Naive B cell (primary cell): ENCODE results near the gene PRKAR2A. TPM values are rescaled to one million over a fixed set of nuclear protein-coding genes. Genes with fewer than 3 reads are reported as not detected.

Experiments
- ATAC-seq, 2 donors: fragments of 150-1000 bp; cut with Tn5 transposase; 2 replicates each; pipeline ENCODE4 v1.10.0; 2021; ENCODE audit warnings: low read depth in 2 of 2, mild to moderate bottlenecking in 2 of 2, moderate library complexity in 2 of 2
- DNase-seq: peaks from one replicate; pipeline ENCODE4 v3.0.0; 2022
- H3K27ac Mint-ChIP-seq, 6 donors: one replicate each; pipeline ENCODE4 v1.8.0; 2020 to 2022; ENCODE audit warnings: mild to moderate bottlenecking in 6 of 6, mixed read lengths in 6 of 6, moderate library complexity in 5 of 6, inconsistent platforms in 2 of 6
- H3K27me3 Mint-ChIP-seq, 3 donors: one replicate each; pipeline ENCODE4 v1.8.0; 2021 to 2022; ENCODE audit warnings: mixed read lengths in 3 of 3, mild to moderate bottlenecking in 1 of 3
- H3K36me3 Mint-ChIP-seq, 2 donors: one replicate each; pipeline ENCODE4 v1.8.0; 2020 to 2022; ENCODE audit warnings: mixed read lengths in 2 of 2, inconsistent platforms in 1 of 2, mild to moderate bottlenecking in 1 of 2
- H3K4me1 Mint-ChIP-seq, 3 donors: one replicate each; pipeline ENCODE4 v1.8.0; 2020 to 2022; ENCODE audit warnings: mixed read lengths in 3 of 3, inconsistent platforms in 1 of 3, mild to moderate bottlenecking in 1 of 3, moderate library complexity in 1 of 3
- H3K4me3 Mint-ChIP-seq, 8 donors: one replicate each; pipeline ENCODE4 v1.8.0; 2020 to 2022; ENCODE audit warnings: mild to moderate bottlenecking in 8 of 8, mixed read lengths in 8 of 8, moderate library complexity in 8 of 8, inconsistent platforms in 2 of 8
- H3K9me3 Mint-ChIP-seq, 7 donors: one replicate each; pipeline ENCODE4 v1.8.0; 2020 to 2022; ENCODE audit warnings: mixed read lengths in 7 of 7, mild to moderate bottlenecking in 5 of 7, inconsistent platforms in 2 of 7, moderate library complexity in 1 of 7
- polyA plus RNA-seq, 6 donors: library from polyadenylated mRNA; unstranded; fragments of 300-500 nt; fragmentation: Illumina TruSeq; gene quantifications; one replicate each; pipeline ENCODE4 v1.2.3, GENCODE V29; 2021; ENCODE audit warnings: low read depth in 6 of 6

Gene PRKAR2A
- polyA plus RNA-seq: 10 to 100 TPM in 1 of 6 donors, 1 to 10 TPM in 5; 6.8 to 11.3 (median 9.2) TPM

- H3K4me3 Mint-ChIP-seq: peak within 1 kb of the TSS; percentile 88 to 95 (median 94)
- H3K36me3 Mint-ChIP-seq: no peaks in the 10 kb centered on the region
- H3K9me3 Mint-ChIP-seq: no peaks in the 10 kb centered on the region
- peak within 1 kb of the TSS; percentile 92 to 99 (median 98) for H3K27ac Mint-ChIP-seq
- no peaks in the 10 kb centered on the region for H3K27me3 Mint-ChIP-seq
- DNase-seq: peak; percentile 87
- H3K4me1 Mint-ChIP-seq: peaks cover 11 to 30% (median 23%) of the 10 kb centered on the region in 3 donors
- peak; percentile 84 to 89 for ATAC-seq
Observed at GRCh38 chr3:48847504-48848423, at the start of gene PRKAR2A. Gene PRKAR2A, minus strand, starts transcription at chr3:48847874. Its CDS starts 278 bp downstream, at chr3:48847596.

- no peaks in the 10 kb centered on the region for H3K36me3 Mint-ChIP-seq
- no peaks in the 10 kb centered on the region for H3K27me3 Mint-ChIP-seq
- peaks cover 28 to 40% (median 35%) of the 10 kb centered on the region in 3 donors for H3K4me1 Mint-ChIP-seq
- DNase-seq (no peak), ATAC-seq (no peak)
- peaks cover 0 to 2% (median 0%) of the 10 kb centered on the region in 7 donors for H3K9me3 Mint-ChIP-seq
- H3K27ac Mint-ChIP-seq: peak overlapping the region in 4 of 6 donors; percentile 31 to 95 (median 80)
- H3K4me3 Mint-ChIP-seq: peak overlapping the region in 5 of 8 donors; percentile 21 to 94 (median 91)
Observed at GRCh38 chr3:48896936-48897335, 49.3 kb upstream of the PRKAR2A start.

GRCh38 chr3:48894516-48894915 lies 46.8 kb upstream of the PRKAR2A start:
- H3K9me3 Mint-ChIP-seq: peaks cover 0 to 2% (median 0%) of the 10 kb centered on the region in 7 donors
- H3K36me3 Mint-ChIP-seq: no peaks in the 10 kb centered on the region
- no peak overlapping the region for H3K4me3 Mint-ChIP-seq
- ATAC-seq: no peak
- H3K4me1 Mint-ChIP-seq: peaks cover 24 to 30% (median 28%) of the 10 kb centered on the region in 3 donors
- DNase-seq: no peak
- H3K27me3 Mint-ChIP-seq: no peaks in the 10 kb centered on the region
- no peak overlapping the region for H3K27ac Mint-ChIP-seq

GRCh38 chr3:48891606-48892005 lies 43.9 kb upstream of the PRKAR2A start:
- no peaks in the 10 kb centered on the region for H3K27me3 Mint-ChIP-seq
- H3K4me1 Mint-ChIP-seq: peaks cover 0 to 1% (median under 1%) of the 10 kb centered on the region in 3 donors
- H3K9me3 Mint-ChIP-seq: no peaks in the 10 kb centered on the region
- H3K4me3 Mint-ChIP-seq: peak overlapping the region in 1 of 8 donors; percentile 44
- H3K27ac Mint-ChIP-seq: no peak overlapping the region
- DNase-seq: no peak
- ATAC-seq: no peak
- H3K36me3 Mint-ChIP-seq: peaks cover 0 to 4% of the 10 kb centered on the region in 2 donors

- Mint-ChIP-seq H3K4me3 (no peak overlapping the region), H3K36me3 (peaks cover 0 to 4% of the 10 kb centered on the region in 2 donors)
Observed at GRCh38 chr3:48885753-48886152, 38.1 kb upstream of the PRKAR2A start.

GRCh38 chr3:48881652-48882114 lies 34.0 kb upstream of the PRKAR2A start:
- no peak overlapping the region for H3K4me3 Mint-ChIP-seq
- H3K27ac Mint-ChIP-seq: no peak overlapping the region
- H3K9me3 Mint-ChIP-seq: no peaks in the 10 kb centered on the region
- no peak for DNase-seq
- no peaks in the 10 kb centered on the region for H3K27me3 Mint-ChIP-seq
- no peak for ATAC-seq
- peaks cover 0 to 16% (median 11%) of the 10 kb centered on the region in 3 donors for H3K4me1 Mint-ChIP-seq
- no peaks in the 10 kb centered on the region for H3K36me3 Mint-ChIP-seq

More at GRCh38 chr3:48885753-48886152, 38.1 kb upstream of the PRKAR2A start:
- DNase-seq (no peak), ATAC-seq (no peak)
- H3K4me1 Mint-ChIP-seq: peaks cover 0 to 7% (median 0%) of the 10 kb centered on the region in 3 donors
- no peaks in the 10 kb centered on the region for H3K9me3 Mint-ChIP-seq
- H3K27ac Mint-ChIP-seq: no peak overlapping the region
- no peaks in the 10 kb centered on the region for H3K27me3 Mint-ChIP-seq

GRCh38 chr3:48881006-48881405 lies 33.3 kb upstream of the PRKAR2A start:
- H3K27ac Mint-ChIP-seq: peak overlapping the region in 2 of 6 donors; percentile 25 to 30
- no peaks in the 10 kb centered on the region for H3K27me3 Mint-ChIP-seq
- H3K4me1 Mint-ChIP-seq: peaks cover 0 to 16% (median 11%) of the 10 kb centered on the region in 3 donors
- no peak for ATAC-seq
- no peak overlapping the region for H3K4me3 Mint-ChIP-seq
- H3K36me3 Mint-ChIP-seq: no peaks in the 10 kb centered on the region
- DNase-seq: no peak
- no peaks in the 10 kb centered on the region for H3K9me3 Mint-ChIP-seq

GRCh38 chr3:48879994-48880377 lies 32.3 kb upstream of the PRKAR2A start:
- H3K27me3 Mint-ChIP-seq: no peaks in the 10 kb centered on the region
- DNase-seq (no peak), ATAC-seq (no peak)
- H3K27ac Mint-ChIP-seq: no peak overlapping the region
- H3K36me3 Mint-ChIP-seq: no peaks in the 10 kb centered on the region
- H3K4me1 Mint-ChIP-seq: peaks cover 0 to 11% (median 9%) of the 10 kb centered on the region in 3 donors
- no peaks in the 10 kb centered on the region for H3K9me3 Mint-ChIP-seq
- no peak overlapping the region for H3K4me3 Mint-ChIP-seq

GRCh38 chr3:48879307-48879993 lies 31.8 kb upstream of the PRKAR2A start:
- Mint-ChIP-seq H3K27ac (peak overlapping the region in 1 of 6 donors; percentile 94), H3K36me3 (no peaks in the 10 kb centered on the region), H3K4me1 (peaks cover 0 to 11% (median 9%) of the 10 kb centered on the region in 3 donors), H3K9me3 (no peaks in the 10 kb centered on the region), H3K27me3 (no peaks in the 10 kb centered on the region), H3K4me3 (no peak overlapping the region)
- DNase-seq (no peak), ATAC-seq (no peak)

GRCh38 chr3:48877671-48878070 lies 30.0 kb upstream of the PRKAR2A start:
- H3K4me1 Mint-ChIP-seq: peaks cover 0 to 11% (median 9%) of the 10 kb centered on the region in 3 donors
- H3K36me3 Mint-ChIP-seq: no peaks in the 10 kb centered on the region
- no peaks in the 10 kb centered on the region for H3K27me3 Mint-ChIP-seq
- DNase-seq: no peak
- no peak for ATAC-seq
- H3K4me3 Mint-ChIP-seq: no peak overlapping the region
- H3K27ac Mint-ChIP-seq: peak overlapping the region in 1 of 6 donors; percentile 2
- no peaks in the 10 kb centered on the region for H3K9me3 Mint-ChIP-seq

- Mint-ChIP-seq H3K36me3 (peaks cover 5 to 15% of the 10 kb centered on the region in 2 donors), H3K27me3 (no peaks in the 10 kb centered on the region), H3K4me1 (peaks cover 0 to 4% (median 0%) of the 10 kb centered on the region in 3 donors), H3K27ac (no peak overlapping the region), H3K9me3 (no peaks in the 10 kb centered on the region), H3K4me3 (peak overlapping the region in 1 of 8 donors; percentile 12)
- ATAC-seq: no peak
- DNase-seq: no peak
Observed at GRCh38 chr3:48863122-48863521, 15.4 kb upstream of the PRKAR2A start.

- no peak for DNase-seq
- no peaks in the 10 kb centered on the region for H3K9me3 Mint-ChIP-seq
- H3K27me3 Mint-ChIP-seq: no peaks in the 10 kb centered on the region
- H3K4me3 Mint-ChIP-seq: no peak overlapping the region
- peak overlapping the region in 2 of 6 donors; percentile 26 to 36 for H3K27ac Mint-ChIP-seq
- H3K36me3 Mint-ChIP-seq: peaks cover 4 to 8% of the 10 kb centered on the region in 2 donors
- no peaks in the 10 kb centered on the region for H3K4me1 Mint-ChIP-seq
- no peak for ATAC-seq
Observed at GRCh38 chr3:48859206-48859605, 11.5 kb upstream of the PRKAR2A start.

- no peak overlapping the region for H3K4me3 Mint-ChIP-seq
- no peaks in the 10 kb centered on the region for H3K9me3 Mint-ChIP-seq
- no peaks in the 10 kb centered on the region for H3K4me1 Mint-ChIP-seq
- ATAC-seq: no peak
- peaks cover 4 to 8% of the 10 kb centered on the region in 2 donors for H3K36me3 Mint-ChIP-seq
- H3K27ac Mint-ChIP-seq: peak overlapping the region in 1 of 6 donors; percentile 36
- DNase-seq: no peak
- no peaks in the 10 kb centered on the region for H3K27me3 Mint-ChIP-seq
Observed at GRCh38 chr3:48858709-48859108, 11.0 kb upstream of the PRKAR2A start.
